H1 (cell line): ENCODE results near the gene IL10RA. TPM values are rescaled to one million over a fixed set of nuclear protein-coding genes. Genes with fewer than 3 reads are reported as not detected.

Experiments
- CTCF ChIA-PET: fragments of 300-600 bp; sonication (Branson Sonifier 250); formaldehyde crosslinking; loops from one replicate; lab custom pipeline; 2021; ENCODE audit not compliant: partially characterized antibody; lab: Charles Lee
- POLR2A ChIA-PET: fragments of 300-600 bp; sonication (Branson Sonifier 250); formaldehyde crosslinking; loops from one replicate; lab custom pipeline; 2021; ENCODE audit warnings: inconsistent platforms; ENCODE audit not compliant: partially characterized antibody; lab: Charles Lee
- DNase-seq, 2 experiments: peaks; one replicate each; pipeline versions ENCODE4 v3.0.0 to v3.0.0-alpha.2; 2010 to 2022; ENCODE audit warnings: low spot score in 2 of 2, low read depth in 1 of 2, mixed read lengths in 1 of 2
- FAIRE-seq: peaks from 2 replicates; lab custom pipeline; 2011; peaks lifted over from hg19 to GRCh38; lab: Jason Lieb, UNC
- H2AFZ ChIP-seq: 2 replicates; pipeline ENCODE4 v1.8.1; 2012; ENCODE audit warnings: low read length, inconsistent platforms
- H2AK5ac ChIP-seq: 2 replicates; pipeline ENCODE4 v1.6.1; 2013; ENCODE audit warnings: low read depth, low read length
- H2BK120ac ChIP-seq: replicated peaks from 2 replicates; pipeline ENCODE3; 2013; ENCODE audit warnings: low read depth, low read length, inconsistent platforms
- H2BK12ac ChIP-seq: 2 replicates; pipeline ENCODE4 v1.6.1; 2013; ENCODE audit warnings: low read depth, low read length
- H2BK15ac ChIP-seq: 2 replicates; pipeline ENCODE4 v1.6.1; 2013; ENCODE audit warnings: low read length
- H2BK20ac ChIP-seq: 2 replicates; pipeline ENCODE4 v1.6.1; 2013; ENCODE audit warnings: low read length
- H2BK5ac ChIP-seq: 2 replicates; pipeline ENCODE4 v1.6.1; 2013; ENCODE audit warnings: low read depth, low read length
- H3K14ac ChIP-seq: 2 replicates; pipeline ENCODE4 v1.6.1; 2013; ENCODE audit warnings: inconsistent platforms; ENCODE audit not compliant: insufficient read length
- H3K18ac ChIP-seq: 2 replicates; pipeline ENCODE4 v1.6.1; 2013; ENCODE audit warnings: low read length; ENCODE audit errors: extremely low read depth
- H3K23ac ChIP-seq: 2 replicates; pipeline ENCODE4 v1.6.1; 2013; ENCODE audit warnings: inconsistent platforms; ENCODE audit not compliant: insufficient read length
- H3K23me2 ChIP-seq: 2 replicates; pipeline ENCODE4 v1.6.1; 2013; ENCODE audit warnings: low read depth, low read length
- H3K27ac ChIP-seq: 2 replicates; pipeline ENCODE4 v1.6.1; 2011; ENCODE audit warnings: low read depth, low read length, inconsistent platforms
- H3K27me3 ChIP-seq, 4 experiments: replicated peaks in 1 of 4; 1 replicate in 1 of 4; 2 replicates in 3 of 4; pipeline versions ENCODE4 v1.6.1 to v1.8.1; 2011 to 2013; ENCODE audit warnings: low read length in 3 of 4, mild to moderate bottlenecking in 3 of 4, inconsistent platforms in 2 of 4, mixed read lengths in 2 of 4, moderate library complexity in 1 of 4; ENCODE audit not compliant: control insufficient read depth in 3 of 4, insufficient read depth in 3 of 4; ENCODE audit errors: extremely low read depth in 1 of 4
- H3K36me3 ChIP-seq, 4 experiments: 2 replicates each; pipeline versions ENCODE4 v1.6.1 to v1.8.1; 2011 to 2013; ENCODE audit warnings: mild to moderate bottlenecking in 4 of 4, low read length in 3 of 4, moderate library complexity in 2 of 4, control low read depth in 1 of 4, inconsistent platforms in 1 of 4; ENCODE audit not compliant: insufficient read depth in 4 of 4, control insufficient read depth in 2 of 4
- H3K4ac ChIP-seq: replicated peaks from 2 replicates; pipeline ENCODE3; 2013; ENCODE audit warnings: low read length, low read depth, mixed read lengths, inconsistent platforms; ENCODE audit not compliant: insufficient read length
- H3K4me1 ChIP-seq, 4 experiments: replicated peaks in 1 of 4; 1 replicate in 1 of 4; 2 replicates in 3 of 4; pipeline versions ENCODE4 v1.6.1 to v1.8.1; 2011 to 2013; ENCODE audit warnings: low read length in 3 of 4, inconsistent platforms in 2 of 4, mixed read lengths in 1 of 4; ENCODE audit not compliant: insufficient read depth in 4 of 4, control insufficient read depth in 3 of 4
- H3K4me2 ChIP-seq, 2 experiments: 2 replicates each; pipeline versions ENCODE4 v1.6.1 to v1.8.1; 2011 to 2013; ENCODE audit warnings: low read depth in 2 of 2, low read length in 2 of 2, control low read depth in 1 of 2, inconsistent platforms in 1 of 2, mild to moderate bottlenecking in 1 of 2; ENCODE audit not compliant: insufficient read depth in 1 of 2
- H3K4me3 ChIP-seq, 4 experiments: fragments of 200-600, 300-600 bp in 1 of 4; sonication (generic), shearing (Covaris generic), sonication (Bioruptor Twin) in 1 of 4; 2 replicates each; pipeline versions ENCODE4 v1.5.1 to v1.8.1; 2011 to 2016; ENCODE audit warnings: low read length in 4 of 4, low read depth in 3 of 4, control low read depth in 2 of 4, inconsistent platforms in 2 of 4, mild to moderate bottlenecking in 2 of 4, mixed read lengths in 1 of 4, moderate library complexity in 1 of 4; ENCODE audit not compliant: insufficient read depth in 2 of 4; ENCODE audit errors: extremely low read depth in 1 of 4
- H3K56ac ChIP-seq: replicated peaks from 2 replicates; pipeline ENCODE3; 2013; ENCODE audit warnings: low read depth, mild to moderate bottlenecking, mixed read lengths, low read length, inconsistent platforms; ENCODE audit not compliant: insufficient read length
- H3K79me1 ChIP-seq: 2 replicates; pipeline ENCODE4 v1.6.1; 2013; ENCODE audit warnings: low read depth, low read length, control low read depth
- H3K79me2 ChIP-seq, 2 experiments: 2 replicates each; pipeline versions ENCODE4 v1.6.1 to v1.8.1; 2012 to 2013; ENCODE audit warnings: low read length in 2 of 2, mild to moderate bottlenecking in 2 of 2, inconsistent platforms in 1 of 2; ENCODE audit not compliant: insufficient read depth in 2 of 2, control insufficient read depth in 1 of 2
- H3K9ac ChIP-seq, 4 experiments: replicated peaks in 1 of 4; 1 replicate in 1 of 4; 2 replicates in 3 of 4; pipeline versions ENCODE4 v1.6.1 to v1.8.1; 2011 to 2013; ENCODE audit warnings: low read depth in 3 of 4, low read length in 3 of 4, control low read depth in 2 of 4, mild to moderate bottlenecking in 2 of 4, moderate library complexity in 2 of 4, inconsistent platforms in 1 of 4; ENCODE audit errors: extremely low read depth in 1 of 4
- H3K9me3 ChIP-seq, 2 experiments: 2 replicates each; pipeline versions ENCODE4 v1.6.1 to v1.8.1; 2012 to 2013; ENCODE audit warnings: mild to moderate bottlenecking in 2 of 2, moderate library complexity in 2 of 2, control low read depth in 1 of 2, inconsistent platforms in 1 of 2, low read depth in 1 of 2, low read length in 1 of 2, mixed read lengths in 1 of 2; ENCODE audit not compliant: insufficient read depth in 2 of 2
- H4K20me1 ChIP-seq, 2 experiments: replicated peaks in 1 of 2; 2 replicates each; pipeline versions ENCODE3 to v1.8.1; 2011 to 2013; ENCODE audit warnings: inconsistent platforms in 2 of 2, low read length in 2 of 2, mild to moderate bottlenecking in 1 of 2; ENCODE audit not compliant: insufficient read depth in 2 of 2, control insufficient read depth in 1 of 2
- H4K5ac ChIP-seq: 2 replicates; pipeline ENCODE4 v1.6.1; 2013; ENCODE audit warnings: low read length, low read depth, mixed read lengths, inconsistent platforms; ENCODE audit not compliant: insufficient read length
- H4K8ac ChIP-seq: 2 replicates; pipeline ENCODE4 v1.8.0; 2013; ENCODE audit warnings: mild to moderate bottlenecking, moderate library complexity, low read length, inconsistent platforms; ENCODE audit not compliant: insufficient read depth; ENCODE audit errors: extremely low read depth
- H4K91ac ChIP-seq: replicated peaks from 2 replicates; pipeline ENCODE3; 2013; ENCODE audit warnings: low read length, mixed read lengths, inconsistent platforms; ENCODE audit not compliant: insufficient read length
- BCL11A ChIP-seq, 2 experiments: IDR thresholded peaks; one replicate each; pipeline ENCODE4 v1.6.1; 2011; ENCODE audit warnings: low read depth in 2 of 2, low read length in 2 of 2, mild to moderate bottlenecking in 2 of 2
- CEBPB ChIP-seq: IDR thresholded peaks from 2 replicates; pipeline ENCODE4 v1.6.1; 2012; ENCODE audit warnings: low read depth, low read length
- EGR1 ChIP-seq: IDR thresholded peaks from 2 replicates; pipeline ENCODE4 v1.6.1; 2011; ENCODE audit warnings: low read depth, low read length, borderline replicate concordance
- FOSL1 ChIP-seq: IDR thresholded peaks from 2 replicates; pipeline ENCODE4 v1.6.1; 2011; ENCODE audit warnings: mild to moderate bottlenecking, low read depth, low read length, moderate library complexity; ENCODE audit not compliant: insufficient read depth
- KDM4A ChIP-seq: IDR thresholded peaks from one replicate; pipeline ENCODE4 v1.7.1; 2012; ENCODE audit warnings: low read depth, mild to moderate bottlenecking, moderate library complexity, low read length, inconsistent platforms; ENCODE audit not compliant: severe bottlenecking
- KDM5A ChIP-seq: fragments of 200-600 bp; IDR thresholded peaks from 2 replicates; pipeline ENCODE4 v1.7.1; 2012; ENCODE audit warnings: mild to moderate bottlenecking, low read length, inconsistent platforms, mixed read lengths
- RFX5 ChIP-seq: IDR thresholded peaks from 2 replicates; pipeline ENCODE4 v1.6.1; 2011; ENCODE audit warnings: low read depth, low read length, improper control_type of control experiment, borderline replicate concordance
- RXRA ChIP-seq: IDR thresholded peaks from 2 replicates; pipeline ENCODE4 v1.6.1; 2011; ENCODE audit warnings: low read depth, mild to moderate bottlenecking, low read length, moderate library complexity; ENCODE audit not compliant: insufficient read depth
- SIN3A ChIP-seq, 2 experiments: IDR thresholded peaks in 1 of 2; conservative IDR thresholded peaks in 1 of 2; 2 replicates each; pipeline ENCODE4 v1.6.1; 2011 to 2012; ENCODE audit warnings: low read length in 2 of 2, improper control_type of control experiment in 1 of 2, low read depth in 1 of 2, mild to moderate bottlenecking in 1 of 2
- SP2 ChIP-seq: IDR thresholded peaks from 2 replicates; pipeline ENCODE4 v1.6.1; 2012; ENCODE audit warnings: mild to moderate bottlenecking, low read length, inconsistent platforms
- SUZ12 ChIP-seq: fragments of 200-600 bp; sonication (generic); IDR thresholded peaks from 2 replicates; pipeline ENCODE4 v1.6.1; 2012; ENCODE audit warnings: mild to moderate bottlenecking, inconsistent platforms, low read length, moderate library complexity, mixed read lengths
- WGBS, 2 experiments: shearing (Covaris generic) in 1 of 2; methylation state at CpG; one replicate each; pipeline versions ENCODE4 v1.1.6 to v1.1.7; 2013 to 2015; ENCODE audit warnings: low lambda C conversion rate in 2 of 2, mixed read lengths in 2 of 2, inconsistent platforms in 1 of 2, low coverage in 1 of 2, missing lambda C conversion rate in 1 of 2; ENCODE audit not compliant: insufficient replicate concordance in 2 of 2, insufficient coverage in 1 of 2, insufficient read length in 1 of 2; ENCODE audit errors: extremely low coverage in 1 of 2, missing lambda C conversion rate in 1 of 2; 5-methylcytosine and 5-hydroxymethylcytosine counted together
- polyA plus RNA-seq, 7 experiments: library from polyadenylated mRNA; depleted of rRNA in 3 of 7; stranded (reverse) in 5 of 7; unstranded in 2 of 7; fragments of >200 nt in 5 of 7; fragments of 200-250 nt in 2 of 7; gene quantifications; 1 replicate in 5 of 7; 2 replicates in 1 of 7; 4 replicates in 1 of 7; pipeline versions ENCODE4 v1.2.1 to v1.2.3, GENCODE V29; 2011 to 2013; ENCODE audit warnings: missing spikeins in 2 of 7, mixed read lengths in 2 of 7
- total RNA-seq: library from RNA; stranded (reverse); fragmentation: NEBNext Ultra II Directional; extraction: Animal tissue kit (Norgen Biotek cat#: 25700); gene quantifications from 2 replicates; pipeline ENCODE4 v1.2.1, GENCODE V29; 2021
- TF ChIP-seq, protein P1 (sequence below): IDR thresholded peaks from 2 replicates; pipeline ENCODE4 v1.6.1; 2012; ENCODE audit warnings: inconsistent platforms

IL10RA gene
- total and polyA plus RNA-seq, 2 of the 8 experiments (the other 6 are each of a cell fraction or from before 2014, with no cell fraction given) = 0.05 to 0.11 TPM

DNA sequence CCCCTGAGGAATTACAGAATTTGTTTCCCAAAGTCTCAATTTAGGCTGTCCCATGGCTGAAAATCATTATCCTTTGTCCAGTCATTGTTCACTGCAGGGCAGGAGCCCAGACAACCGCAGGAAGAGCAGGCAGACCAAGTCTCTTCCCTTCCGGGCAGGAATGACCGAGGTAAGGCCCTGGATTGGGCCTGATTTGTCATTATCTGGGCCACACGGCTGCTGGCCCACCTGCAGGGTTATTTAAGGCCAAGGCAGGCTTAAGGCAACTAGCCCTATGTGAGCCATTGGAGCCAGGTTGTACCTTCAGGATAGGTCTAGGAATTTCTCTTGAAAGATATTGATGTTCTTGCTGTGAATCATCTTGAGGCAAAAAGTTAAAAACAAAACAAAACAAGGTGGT is 9.7 kb upstream of the IL10RA start:
- no peak overlapping the region for H3K4ac ChIP-seq
- no peaks in the 10 kb centered on the region for H3K9me3 ChIP-seq
- ChIA-PET POLR2A (no interaction called here), CTCF (interaction anchor here (0.6 to 1.6 kb wide), 2 partner anchors 9 to 85 kb away, joined by 3 read pairs; no protein-coding TSS in a partner anchor)
- no peaks in the 10 kb centered on the region for H3K4me1 ChIP-seq
- no peak overlapping the region for H3K4me3 ChIP-seq
- no peak overlapping the region for H3K18ac ChIP-seq
- H2BK12ac ChIP-seq = no peak overlapping the region
- no peak overlapping the region for H3K56ac ChIP-seq
- no peak overlapping the region for H2BK5ac ChIP-seq
- no peak for FAIRE-seq
- no peak overlapping the region for H3K4me2 ChIP-seq
- H3K23me2 ChIP-seq = no peaks in the 10 kb centered on the region
- no peak overlapping the region for H2BK20ac ChIP-seq
- no peak overlapping the region for H2BK15ac ChIP-seq
- no peak overlapping the region for H3K9ac ChIP-seq
- no peak overlapping the region for H2AFZ ChIP-seq
- H3K79me1 ChIP-seq = no peaks in the 10 kb centered on the region
- H3K14ac ChIP-seq = no peak overlapping the region
- no peak overlapping the region for H4K5ac ChIP-seq
- no peaks in the 10 kb centered on the region for H4K20me1 ChIP-seq
- DNase-seq = no peak
- no peak overlapping the region for H2BK120ac ChIP-seq
- no peak overlapping the region for H2AK5ac ChIP-seq
- H4K91ac ChIP-seq = no peak overlapping the region
- H3K79me2 ChIP-seq = no peaks in the 10 kb centered on the region
- H3K23ac ChIP-seq = no peak overlapping the region
- TF ChIP-seq FOSL1 = no peak
- TF ChIP-seq BCL11A (IDR thresholded peaks at IDR 0.05; ENCODE audit: low read depth in 2 of 2, low read length in 2 of 2) = no peak
- no peak for TF ChIP-seq SUZ12
- TF ChIP-seq KDM5A = no peak
- TF ChIP-seq RXRA = no peak
- TF ChIP-seq CEBPB = no peak
- TF ChIP-seq KDM4A = no peak
- TF ChIP-seq EGR1 = no peak
- no peak for TF ChIP-seq SIN3A (conservative IDR thresholded peaks at IDR 0.05 in 1 of 2, IDR thresholded peaks at IDR 0.05 in 1 of 2; ENCODE audit: low read depth in 1 of 2, low read length in 2 of 2)
- TF ChIP-seq SP2 = no peak
- TF ChIP-seq, protein P1, sequence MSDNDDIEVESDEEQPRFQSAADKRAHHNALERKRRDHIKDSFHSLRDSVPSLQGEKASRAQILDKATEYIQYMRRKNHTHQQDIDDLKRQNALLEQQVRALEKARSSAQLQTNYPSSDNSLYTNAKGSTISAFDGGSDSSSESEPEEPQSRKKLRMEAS = no peak
- TF ChIP-seq RFX5 = no peak
- no peak overlapping the region for H3K27ac ChIP-seq
- no peaks in the 10 kb centered on the region for H3K27me3 ChIP-seq
- 90% methylated on average over 4 of the region's 4 CpGs; no CpG with 5 or more reads in 1 of the 2 experiments for WGBS, 2 experiments
- H3K36me3 ChIP-seq = no peaks in the 10 kb centered on the region
- H4K8ac ChIP-seq = no peak overlapping the region
